A673 (cell line): ENCODE results near the gene KIRREL3. TPM values are rescaled to one million over a fixed set of nuclear protein-coding genes. Genes with fewer than 3 reads are reported as not detected.

ENCODE experiments used
- BruUV-seq: library from RNA; stranded (reverse); fragments of 400-500 nt; replicated peaks from 2 replicates; lab custom pipeline; 2021; lab: Mats Ljungman, UMichigan
- CTCF ChIA-PET: fragments of 300-600 bp; sonication (Branson Sonifier 250); formaldehyde crosslinking; loops from one replicate; lab custom pipeline; 2022; ENCODE audit warnings: antibody characterized with exemption; lab: Charles Lee
- POLR2A ChIA-PET: fragments of 300-600 bp; sonication (Branson Sonifier 250); formaldehyde crosslinking; loops from one replicate; lab custom pipeline; 2022; ENCODE audit warnings: antibody characterized with exemption; ENCODE audit not compliant: low non-redundant PET; lab: Charles Lee
- DNase-seq: peaks from one replicate; pipeline ENCODE4 v3.0.0-alpha.2; 2015; ENCODE audit warnings: low spot score
- H3K27ac ChIP-seq: fragments of 200-600 bp; sonication (generic); 2 replicates; pipeline ENCODE4 v1.5.1; 2016; ENCODE audit warnings: mixed run types, low read depth, mild to moderate bottlenecking, mixed read lengths, antibody characterized with exemption, low read length; ENCODE audit not compliant: poor library complexity, severe bottlenecking
- H3K27me3 ChIP-seq: fragments of 200-600 bp; sonication (generic); replicated peaks from 2 replicates; pipeline ENCODE4 v1.6.1; 2017; ENCODE audit warnings: mixed run types, low read depth, mild to moderate bottlenecking, mixed read lengths, antibody characterized with exemption, low read length; ENCODE audit not compliant: insufficient read depth, poor library complexity
- H3K36me3 ChIP-seq: fragments of 200-600 bp; sonication (generic); 2 replicates; pipeline ENCODE4 v1.6.1; 2016; ENCODE audit warnings: mixed run types, mild to moderate bottlenecking, mixed read lengths, antibody characterized with exemption, low read length; ENCODE audit not compliant: insufficient read depth, poor library complexity, severe bottlenecking
- H3K4me1 ChIP-seq: fragments of 200-600 bp; sonication (generic); 2 replicates; pipeline ENCODE4 v1.6.1; 2017; ENCODE audit warnings: mixed run types, mild to moderate bottlenecking, mixed read lengths, antibody characterized with exemption, low read length; ENCODE audit not compliant: insufficient read depth, poor library complexity, severe bottlenecking
- H3K4me3 ChIP-seq: fragments of 200-600 bp; sonication (generic); 2 replicates; pipeline ENCODE4 v1.5.1; 2016; ENCODE audit warnings: low read depth, mixed run types, mild to moderate bottlenecking, mixed read lengths, low read length; ENCODE audit not compliant: poor library complexity, severe bottlenecking
- H3K9me3 ChIP-seq: fragments of 200-600 bp; sonication (generic); 2 replicates; pipeline ENCODE4 v1.6.1; 2016; ENCODE audit warnings: mixed run types, low read depth, mild to moderate bottlenecking, mixed read lengths, antibody characterized with exemption, low read length; ENCODE audit not compliant: poor library complexity, severe bottlenecking
- CTCF ChIP-seq: fragments of 300-800, 200-600 bp; sonication (generic); conservative IDR thresholded peaks from 2 replicates; pipeline ENCODE4 v1.5.1; 2017; ENCODE audit warnings: low read depth, mild to moderate bottlenecking, antibody characterized with exemption, low read length, moderate library complexity, mixed read lengths
- EZH2 ChIP-seq: fragments of 200-600 bp; sonication (generic); IDR thresholded peaks from 2 replicates; pipeline ENCODE4 v1.6.1; 2017; ENCODE audit warnings: borderline replicate concordance, low read depth, mild to moderate bottlenecking, mixed read lengths, antibody characterized with exemption, low read length; ENCODE audit not compliant: poor library complexity, severe bottlenecking
- intact Hi-C: fragments of 100-400 bp; cut with micrococcal nuclease; formaldehyde crosslinking; loops from one replicate; pipeline ENCODE4 v1.10.0; 2022; ENCODE audit not compliant: unreplicated experiment
- total RNA-seq: library from RNA; stranded (reverse); gene quantifications from 2 replicates; pipeline ENCODE4 v1.2.3, GENCODE V29; 2021

KIRREL3 gene
- total RNA-seq, 1 experiment from 2014 or later, result not detected

DNA sequence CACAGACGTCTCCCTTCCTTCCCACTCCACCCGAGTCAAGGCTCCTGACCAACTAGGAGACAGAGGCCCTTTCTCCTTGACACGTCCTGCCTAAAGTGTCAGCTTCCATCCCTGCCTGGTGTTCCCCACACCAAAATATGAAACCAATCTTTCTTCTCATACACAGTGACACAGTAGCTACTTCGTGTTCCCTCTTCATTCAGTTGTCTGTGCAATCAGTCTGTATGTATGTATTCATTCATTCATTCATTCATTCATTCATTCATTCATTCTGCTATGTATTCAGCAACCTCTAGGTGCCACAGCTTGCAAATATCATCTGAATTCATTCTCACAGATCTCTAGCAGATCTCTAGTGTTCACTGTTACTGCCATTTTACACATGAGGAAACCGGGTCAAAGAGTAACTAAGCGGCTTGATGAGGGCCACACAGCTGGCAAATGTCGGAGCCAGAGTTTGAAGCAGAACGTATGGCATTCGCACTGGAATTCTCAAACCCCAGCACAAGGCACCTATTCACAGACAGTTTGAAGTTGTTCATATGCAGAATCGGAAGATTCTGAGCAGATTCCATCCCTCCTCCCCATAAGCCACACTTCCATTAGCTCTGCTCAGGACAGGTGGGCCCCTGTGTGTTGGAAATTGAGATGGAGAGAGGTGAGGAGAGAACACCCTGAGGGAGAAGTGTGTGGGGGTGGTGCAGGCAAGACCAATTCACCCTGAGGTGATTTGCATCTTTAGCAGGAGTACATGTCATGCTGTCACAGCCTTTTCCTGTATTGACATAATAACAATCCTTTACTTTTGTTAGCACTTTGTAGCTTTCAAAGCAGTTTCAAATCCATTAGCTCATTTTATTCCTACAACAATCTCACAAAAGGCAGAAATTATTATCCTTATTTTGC, 369.4 kb downstream of the KIRREL3 start:
- no TSS peak for BruUV-seq
- peak overlapping the region; percentile 3 for H3K27ac ChIP-seq
- H3K9me3 ChIP-seq, result no peaks in the 10 kb centered on the region
- intact Hi-C loops, result no loop called here
- H3K36me3 ChIP-seq, result no peaks in the 10 kb centered on the region
- H3K4me1 ChIP-seq, result peaks cover 47% of the 10 kb centered on the region
- ChIA-PET POLR2A (no interaction called here), CTCF (no interaction called here)
- H3K27me3 ChIP-seq, result no peaks in the 10 kb centered on the region
- TF ChIP-seq EZH2 (no peak), CTCF (no peak)
- DNase-seq, result no peak
- H3K4me3 ChIP-seq, result no peak overlapping the region

- Histone ChIP-seq H3K9me3 (no peaks in the 10 kb centered on the region), H3K4me3 (no peak overlapping the region), H3K27ac (no peak overlapping the region), H3K4me1 (peaks cover 47% of the 10 kb centered on the region), H3K36me3 (no peaks in the 10 kb centered on the region), H3K27me3 (no peaks in the 10 kb centered on the region)
- ChIA-PET POLR2A (no interaction called here), CTCF (no interaction called here)
- no peak for DNase-seq
- intact Hi-C loops, result no loop called here
- TF ChIP-seq EZH2, result no peak
- no TSS peak for BruUV-seq
Observed at GRCh38 chr11:126630488-126630887, 370.1 kb downstream of the KIRREL3 start.

GRCh38 chr11:126628790-126629621, 371.6 kb downstream of the KIRREL3 start:
- no peak overlapping the region for H3K4me3 ChIP-seq
- no peaks in the 10 kb centered on the region for H3K36me3 ChIP-seq
- no peaks in the 10 kb centered on the region for H3K27me3 ChIP-seq
- H3K4me1 ChIP-seq, result peaks cover 47% of the 10 kb centered on the region
- TF ChIP-seq EZH2 (no peak), CTCF (peak; percentile 26; the same call in 1 of the 2 replicates)
- intact Hi-C loops, result no loop called here
- H3K27ac ChIP-seq, result peak overlapping the region; percentile 33
- CTCF ChIA-PET, result no interaction called here
- no peaks in the 10 kb centered on the region for H3K9me3 ChIP-seq
- BruUV-seq, result no TSS peak
- POLR2A ChIA-PET, result no interaction called here
- peak; percentile 91 for DNase-seq
